Effector CD8-positive, alpha-beta T cell (primary cell): ENCODE data around the gene TRIB2.
"Not testable (repeated sequence)": the region's sequence is repeated elsewhere in the genome, so short reads cannot be mapped to it uniquely, and the experiment has no call there.

Experiments
- DNase-seq: peaks from one replicate; lab custom pipeline; 2025; lab: John Stamatoyannopoulos, UW
- total RNA-seq, 4 experiments: gene quantifications; one replicate each; lab custom pipeline; 2026; lab: John Stamatoyannopoulos, UW

TRIB2 gene
- 50.9 to 107 (median 54.9) reads per million in 4 experiments for total RNA-seq

DNA sequence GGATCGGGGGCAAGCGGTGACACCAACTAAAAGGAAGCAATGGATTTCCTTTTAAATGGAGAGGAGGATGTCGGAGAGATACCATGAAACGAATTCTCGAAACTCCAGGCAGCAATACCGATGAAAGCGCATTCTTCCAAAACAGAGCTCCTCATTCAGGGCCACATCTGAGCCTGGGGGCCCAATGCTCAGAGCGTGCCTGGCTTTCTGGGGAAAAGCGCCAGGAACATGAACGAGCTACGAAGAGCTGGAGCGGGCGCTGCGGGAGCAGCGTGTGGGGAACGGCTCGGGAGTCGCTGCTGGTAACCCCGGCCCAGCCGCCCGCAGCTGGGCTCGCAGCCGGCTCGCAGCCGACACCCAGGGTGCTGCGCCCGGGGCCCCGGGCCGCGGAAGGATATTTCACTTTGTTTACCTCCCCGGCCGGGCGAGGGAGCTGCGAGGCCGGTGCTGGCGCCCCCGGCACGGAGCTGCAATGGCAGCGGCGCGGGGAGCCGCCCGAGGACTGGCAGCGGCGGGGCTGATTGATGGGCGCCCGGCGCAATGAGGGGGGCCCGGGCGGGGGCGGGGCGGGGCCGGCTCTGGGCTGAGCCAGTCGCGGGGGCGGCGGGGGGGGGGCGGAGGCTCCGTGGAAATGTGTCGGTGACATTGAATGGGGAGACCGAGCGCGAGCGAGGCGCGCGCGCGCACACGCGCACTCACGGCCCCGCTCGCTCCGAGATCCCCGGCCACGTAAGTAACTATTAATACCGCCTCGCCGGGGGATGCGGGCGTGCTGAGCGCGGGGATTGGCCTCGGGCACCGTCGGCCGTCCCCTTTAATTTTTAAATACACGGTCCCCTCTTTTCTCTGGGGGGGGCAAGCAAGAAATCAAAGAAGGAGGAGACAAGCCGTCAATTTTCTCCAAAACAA lies at the start of gene TRIB2:
Gene TRIB2 (plus strand): TSS at position 655 of the 909 bp plus-strand sequence. CDS start 1,372 bp downstream, outside the sequence.
- DNase-seq: peak; percentile 90

DNA sequence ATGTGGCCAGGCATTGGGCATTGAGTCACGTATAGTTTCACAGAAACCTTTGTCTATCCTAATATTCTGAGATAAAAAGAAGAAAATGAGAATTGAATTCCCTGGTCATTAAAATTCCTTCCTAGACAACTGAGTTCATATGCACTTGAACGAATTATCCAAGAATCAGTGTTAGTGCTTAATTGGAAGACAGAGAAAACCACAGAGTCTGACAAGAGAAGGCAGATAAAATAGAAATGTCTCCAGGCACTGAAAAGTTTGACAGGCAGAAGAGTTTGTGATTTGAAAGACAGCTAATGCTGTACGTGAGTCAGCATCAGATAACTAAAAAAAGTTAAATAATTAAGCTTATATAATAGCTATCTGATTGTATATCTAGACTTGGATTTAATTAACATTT lies 47.7 kb upstream of the TRIB2 start:
- DNase-seq: no peak

DNA sequence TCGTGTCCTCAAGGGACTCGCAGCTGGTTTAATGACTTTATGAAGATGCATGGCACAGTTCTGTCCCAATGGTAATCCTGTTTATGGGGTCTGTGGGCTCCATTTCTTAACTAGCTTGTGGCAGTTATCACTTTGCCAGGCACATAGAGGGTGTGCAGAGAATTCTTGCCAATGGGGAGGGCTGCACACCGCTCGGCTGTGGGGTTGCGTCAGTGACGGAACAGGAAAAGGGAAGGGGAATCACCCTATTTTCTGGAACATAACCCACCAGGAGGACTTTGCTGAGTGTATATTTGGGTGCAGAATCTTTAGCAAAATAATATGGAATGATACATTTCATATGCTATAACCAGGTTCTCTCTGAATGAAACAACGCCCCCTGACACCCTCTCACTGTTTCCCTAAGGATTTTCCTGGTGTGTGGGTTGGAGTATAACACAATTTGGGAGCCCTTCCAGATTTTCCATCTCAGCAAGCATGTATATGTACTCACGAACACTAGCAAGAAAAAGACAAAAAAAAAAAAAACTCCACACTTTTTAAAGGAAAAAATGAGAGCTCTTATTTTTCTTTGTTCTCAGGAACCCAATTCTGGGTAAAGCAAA lies 43.9 kb upstream of the TRIB2 start:
- DNase-seq: no peak

DNA sequence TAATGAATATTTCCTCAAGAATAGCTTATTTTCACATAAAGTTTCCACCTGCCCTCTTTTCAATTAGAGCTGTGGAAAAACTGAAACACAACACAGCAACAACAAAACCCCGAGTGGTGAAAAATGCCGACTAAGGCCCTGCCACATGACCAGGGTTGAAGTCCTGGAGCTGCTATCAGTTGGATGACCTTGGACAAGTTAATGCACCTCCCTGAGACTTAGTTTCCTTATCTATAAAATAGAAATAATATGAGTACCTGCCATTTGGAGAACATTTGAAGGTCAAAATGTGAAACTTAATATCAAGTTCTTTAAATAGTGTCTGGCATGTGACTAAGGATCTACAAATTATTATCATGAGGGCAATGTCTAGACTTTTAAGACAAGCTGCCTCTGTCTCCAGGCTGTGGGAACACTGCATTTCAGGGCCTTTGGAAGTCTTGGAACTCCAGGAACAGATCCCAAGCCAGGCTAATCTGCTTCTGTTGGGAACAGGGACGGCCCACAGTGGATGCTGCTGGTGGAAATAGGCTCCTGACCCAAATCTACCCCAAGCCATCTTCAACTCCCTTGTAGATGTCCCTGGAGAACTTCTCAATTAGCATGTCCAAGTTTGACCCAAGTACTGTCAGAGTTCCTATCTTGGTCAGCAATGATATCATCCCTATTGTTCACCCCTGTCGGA lies 42.0 kb upstream of the TRIB2 start:
- DNase-seq: no peak

DNA sequence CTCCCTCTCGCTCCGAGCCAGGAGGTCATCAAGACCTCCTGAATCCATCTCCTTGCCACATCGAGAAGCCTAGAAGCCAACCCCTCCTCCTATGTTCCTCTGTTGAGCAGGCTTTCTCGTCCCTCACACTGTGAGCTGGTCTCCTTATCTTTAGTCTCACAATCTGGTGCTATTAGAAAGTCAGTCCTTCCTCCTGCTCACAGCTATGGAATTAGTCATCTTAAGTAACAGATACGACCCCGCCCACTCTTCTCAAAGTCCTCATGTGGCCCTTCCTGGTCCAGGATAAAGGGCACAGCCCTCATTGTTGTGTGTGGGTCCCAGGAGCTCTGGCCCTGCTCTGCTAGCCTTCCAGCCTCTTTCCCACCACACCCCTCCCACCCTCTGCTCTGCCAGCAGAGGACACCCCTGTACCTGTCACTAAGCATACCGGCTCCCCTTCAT lies 41.4 kb upstream of the TRIB2 start:
- DNase-seq: no peak

DNA sequence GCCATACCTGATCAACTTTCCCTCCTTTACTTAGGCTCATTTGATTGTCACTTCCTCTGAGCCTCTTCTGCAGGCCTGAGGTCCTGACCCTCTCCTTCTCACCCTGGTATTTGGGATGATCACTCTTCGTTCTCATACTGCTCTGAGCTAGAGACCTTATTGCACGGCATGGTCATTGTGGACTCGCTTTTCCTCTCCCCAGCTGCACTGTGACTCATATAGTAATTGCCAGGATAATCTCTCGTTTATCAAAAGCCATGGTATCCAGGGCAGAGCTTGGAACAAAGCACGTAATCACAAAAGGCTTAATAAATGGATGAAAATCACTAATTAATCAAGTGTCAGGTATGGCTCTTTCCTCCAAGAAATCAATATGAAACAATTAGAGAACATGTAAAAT lies 40.9 kb upstream of the TRIB2 start:
- no peak for DNase-seq

DNA sequence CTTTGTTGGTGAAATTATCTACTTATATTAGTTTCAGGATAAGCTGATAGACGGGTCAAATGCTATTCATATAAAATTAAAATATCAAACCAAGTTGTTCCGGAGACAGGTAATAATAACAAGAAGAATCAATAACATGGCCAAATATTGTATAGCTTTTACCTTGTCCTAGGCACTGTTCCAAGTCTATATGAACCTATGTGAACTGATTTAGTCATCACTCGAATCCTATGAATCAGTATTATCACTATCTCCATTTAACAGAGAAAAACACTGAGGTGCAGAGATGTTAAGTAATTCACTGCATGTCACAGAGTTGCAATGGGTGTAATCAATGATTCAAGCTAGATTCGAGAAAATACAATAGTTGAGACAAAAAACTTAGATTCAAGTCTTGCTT lies 40.0 kb upstream of the TRIB2 start:
- DNase-seq: no peak

DNA sequence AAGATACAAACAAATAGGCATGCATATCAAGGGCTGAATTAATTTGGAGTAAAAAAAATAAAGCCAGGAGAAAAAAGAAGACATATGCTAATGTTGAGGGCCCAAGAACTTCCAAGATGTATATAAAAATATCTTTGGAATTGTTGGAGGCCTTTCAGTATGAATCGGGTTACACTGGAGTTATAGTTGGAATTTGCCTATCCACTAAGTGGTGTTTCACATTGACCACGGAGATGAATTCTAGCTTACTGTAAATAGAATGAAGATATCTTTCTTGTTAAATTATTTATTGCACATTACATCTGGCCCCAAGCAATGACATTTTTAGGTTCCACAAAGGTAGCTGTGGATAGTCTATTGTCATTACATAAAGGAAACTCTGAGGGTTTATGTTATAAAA lies 38.5 kb upstream of the TRIB2 start:
- DNase-seq: no peak

DNA sequence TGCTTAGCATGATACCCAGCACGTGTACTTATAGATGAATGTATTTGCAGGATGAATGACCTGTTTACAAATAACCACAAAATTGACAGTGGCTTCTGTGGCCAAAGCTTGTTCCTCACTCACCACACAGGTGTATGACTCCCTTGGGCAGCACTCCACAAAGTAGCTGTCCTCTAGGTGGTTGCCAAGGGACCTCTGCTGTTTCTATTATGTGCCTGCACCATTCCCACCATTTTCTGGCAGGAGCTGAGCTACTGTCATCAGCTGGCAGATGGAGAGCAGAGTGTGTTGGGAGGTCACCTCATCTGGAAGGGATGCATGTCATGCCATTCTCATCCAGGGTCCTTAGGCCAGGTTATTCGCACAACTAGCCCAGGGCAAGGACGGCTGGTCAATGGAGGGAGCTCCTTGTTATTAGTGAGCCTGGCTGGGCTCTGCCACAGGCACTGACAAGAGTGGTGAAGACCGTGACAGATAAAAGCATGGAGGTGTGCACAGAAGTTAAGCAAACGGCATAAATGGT lies 37.1 kb upstream of the TRIB2 start:
- no peak for DNase-seq

DNA sequence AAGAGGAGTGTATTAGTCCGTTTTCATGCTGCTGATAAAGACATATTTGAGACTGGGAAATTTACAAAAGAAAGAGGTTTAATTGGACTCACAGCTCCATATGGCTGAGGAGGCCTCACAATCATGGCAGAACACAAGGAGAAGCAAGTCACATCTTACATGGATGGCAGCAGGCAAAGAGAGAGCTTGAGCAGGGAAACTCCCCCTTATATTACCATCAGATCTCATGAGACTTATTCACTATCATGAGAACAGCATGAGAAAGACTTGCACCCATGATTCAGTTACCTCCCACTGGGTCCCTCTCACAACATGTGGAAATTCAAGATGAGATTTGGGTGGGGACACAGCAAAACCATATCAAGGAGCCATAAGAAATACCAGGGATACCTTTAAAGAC lies 36.6 kb upstream of the TRIB2 start:
- not testable (repeated sequence) for DNase-seq

DNA sequence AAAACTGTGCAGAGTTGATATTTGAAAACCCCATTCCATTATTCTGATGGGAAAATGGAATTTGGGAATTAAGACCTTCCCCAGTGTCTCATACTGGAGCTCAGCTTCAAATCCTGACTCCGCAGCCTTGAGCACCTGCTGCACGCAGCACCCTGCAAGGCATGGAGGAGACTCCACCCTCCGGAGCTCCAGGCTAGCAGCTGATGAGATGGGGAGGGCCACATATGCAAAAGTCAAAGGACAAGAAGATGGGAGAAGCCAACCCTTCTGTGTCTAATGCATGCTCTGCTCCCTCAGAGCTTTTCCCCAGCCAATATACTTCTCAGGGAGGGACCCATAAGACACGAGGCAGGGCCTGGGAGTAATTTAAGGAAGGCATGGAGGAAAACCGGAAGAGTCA lies 34.7 kb upstream of the TRIB2 start:
- DNase-seq: no peak

DNA sequence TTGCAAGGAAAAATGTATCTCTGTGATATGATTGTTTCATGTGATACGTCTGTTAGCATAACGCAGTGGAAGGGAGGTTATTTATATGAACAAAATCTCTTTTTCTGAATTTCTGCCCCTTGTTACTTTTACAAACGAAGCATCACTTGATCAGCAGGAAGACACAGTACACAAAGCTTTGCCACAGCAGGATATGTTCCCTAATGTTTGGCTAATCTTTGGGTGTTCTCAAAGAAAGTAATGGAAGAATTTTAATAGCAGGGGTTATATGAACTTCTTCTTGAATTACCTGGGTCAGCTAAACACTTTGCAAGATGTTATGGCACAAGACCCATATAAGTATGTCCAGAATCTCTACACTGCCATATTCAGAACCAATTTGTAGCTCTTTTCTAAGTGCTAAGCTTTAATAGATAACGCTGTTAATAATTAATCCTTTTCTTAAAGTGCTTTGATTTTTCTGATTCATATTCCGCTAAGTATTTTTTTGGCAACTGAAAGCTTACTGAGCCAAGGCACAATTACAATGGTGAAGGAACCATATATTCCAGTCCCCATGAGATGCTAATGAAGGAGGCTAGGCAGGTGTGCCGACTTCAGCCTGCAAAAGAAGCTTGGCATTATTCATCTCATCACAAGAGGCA lies 33.2 kb upstream of the TRIB2 start:
- DNase-seq: no peak

DNA sequence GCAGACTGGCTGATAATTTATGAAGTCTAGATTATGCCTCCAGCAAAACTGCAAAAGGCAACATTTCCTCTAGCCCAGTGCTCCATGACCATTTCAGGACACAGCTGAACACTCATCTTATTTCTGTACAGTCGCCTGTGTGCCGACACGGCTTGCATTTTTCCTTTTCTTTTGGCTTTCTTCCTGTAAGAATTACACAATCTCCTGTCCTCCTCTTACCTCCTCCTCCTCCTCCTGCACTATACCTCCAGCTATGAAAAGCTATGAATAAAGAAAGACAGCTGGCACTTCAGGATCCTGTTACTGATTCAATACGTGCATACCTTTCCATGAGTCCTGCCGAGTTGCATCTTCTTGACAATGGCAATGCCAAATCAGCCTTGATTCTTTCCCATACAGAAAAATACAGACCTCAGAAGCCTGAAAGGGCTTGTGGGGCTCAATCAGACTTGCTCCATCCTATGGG lies 32.2 kb upstream of the TRIB2 start:
- no peak for DNase-seq

DNA sequence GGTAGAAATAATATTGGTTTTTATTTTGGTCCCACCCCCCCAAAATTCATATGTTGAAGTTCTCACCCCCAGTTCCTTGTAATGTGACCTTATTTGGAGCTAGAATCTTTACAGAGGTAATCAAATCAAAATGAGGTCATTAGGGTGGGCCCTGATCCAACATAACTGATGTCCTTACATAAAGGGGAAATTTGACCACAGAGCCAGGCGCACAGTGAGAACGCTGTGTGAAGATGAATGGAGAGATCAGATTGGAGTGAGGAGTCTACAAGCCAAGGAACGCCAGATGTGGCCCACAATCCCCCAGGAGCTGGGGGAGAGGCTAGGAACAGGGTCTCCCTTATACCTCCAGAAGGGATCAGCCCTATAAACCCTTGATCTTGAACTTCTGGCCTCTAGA lies 31.6 kb upstream of the TRIB2 start:
- no peak for DNase-seq

DNA sequence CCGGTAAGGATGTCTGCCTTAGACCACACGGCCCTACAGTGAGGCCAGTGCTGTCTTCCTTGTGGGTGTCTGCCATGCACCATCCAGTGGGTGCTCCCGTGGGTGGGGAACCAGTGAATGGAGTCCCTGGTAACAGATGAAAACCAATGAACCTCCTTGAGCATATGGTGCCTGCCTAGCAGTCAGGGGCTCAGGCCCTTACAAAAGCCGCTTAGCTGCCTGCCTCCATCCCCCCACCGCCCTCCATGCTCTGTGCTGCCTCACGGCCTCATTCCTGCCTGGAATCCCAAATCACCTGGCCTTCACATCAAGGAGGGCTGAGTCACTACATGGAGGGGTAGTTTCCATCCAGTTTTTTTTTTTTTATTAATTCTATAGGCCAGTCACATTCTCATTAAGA lies 30.8 kb upstream of the TRIB2 start:
- no peak for DNase-seq

DNA sequence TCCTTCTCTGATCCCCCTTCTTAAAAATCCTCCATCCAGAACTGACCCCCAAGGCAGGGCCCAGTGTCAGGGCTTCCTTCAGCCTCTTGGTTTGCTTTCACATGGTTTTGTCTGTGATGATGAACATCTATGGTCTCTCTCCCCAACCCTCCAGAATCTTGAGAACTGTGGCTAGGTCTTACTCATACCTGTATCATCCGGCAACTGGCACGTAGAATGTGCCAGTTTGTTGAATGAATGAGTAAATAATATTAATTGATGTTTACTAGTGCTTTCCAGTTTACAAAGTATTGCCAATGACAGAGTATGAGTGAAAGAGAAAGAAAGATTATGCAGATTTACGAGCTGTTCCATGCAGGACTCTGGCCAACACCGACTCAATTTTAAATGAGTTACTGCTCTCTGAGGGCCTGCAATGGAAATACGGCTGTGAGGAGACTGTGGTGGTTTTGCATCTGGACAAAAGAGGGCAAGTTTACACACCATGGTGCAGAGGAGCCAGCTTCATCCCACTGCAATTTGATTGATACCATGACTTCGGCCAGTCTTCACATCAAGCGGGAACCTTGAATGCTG lies 29.9 kb upstream of the TRIB2 start:
- no peak for DNase-seq

DNA sequence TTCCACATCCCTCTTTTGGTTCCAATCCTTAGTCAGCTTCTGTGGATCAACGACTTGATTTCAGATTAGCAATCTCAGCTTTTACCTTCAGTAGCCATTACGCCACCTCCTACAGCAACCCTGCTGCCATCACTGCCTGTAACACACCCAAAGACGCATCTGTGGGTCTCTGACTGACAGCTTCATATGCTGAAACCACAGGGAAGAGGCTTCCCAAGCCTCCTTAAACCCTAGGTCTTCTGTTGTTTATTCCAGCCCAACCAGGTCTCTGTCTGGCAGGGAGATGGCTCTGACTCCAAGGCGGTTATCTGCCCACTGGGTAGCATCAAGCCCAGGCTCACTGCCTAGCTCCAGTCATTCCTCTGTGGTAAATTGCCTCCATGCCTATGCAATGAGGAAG lies 28.6 kb upstream of the TRIB2 start:
- no peak for DNase-seq

DNA sequence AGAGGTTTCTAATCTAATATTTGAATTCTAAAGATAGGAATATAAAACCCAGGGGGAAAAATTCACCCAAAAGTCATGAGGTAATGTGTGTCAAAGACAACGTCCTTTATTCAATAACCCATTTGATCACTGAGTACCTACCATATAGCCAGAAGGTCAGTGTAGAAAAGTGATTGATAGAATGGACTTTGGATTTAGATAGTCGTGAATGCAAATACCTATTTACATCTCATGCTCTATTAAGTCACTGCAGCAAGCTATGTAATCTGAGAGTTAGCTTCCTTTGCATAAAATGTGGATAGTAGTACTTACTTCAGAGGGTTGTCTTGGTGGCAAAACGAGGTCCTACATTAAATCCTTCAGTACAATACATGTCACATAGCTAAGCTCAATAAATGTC lies 27.8 kb upstream of the TRIB2 start:
- DNase-seq: no peak

DNA sequence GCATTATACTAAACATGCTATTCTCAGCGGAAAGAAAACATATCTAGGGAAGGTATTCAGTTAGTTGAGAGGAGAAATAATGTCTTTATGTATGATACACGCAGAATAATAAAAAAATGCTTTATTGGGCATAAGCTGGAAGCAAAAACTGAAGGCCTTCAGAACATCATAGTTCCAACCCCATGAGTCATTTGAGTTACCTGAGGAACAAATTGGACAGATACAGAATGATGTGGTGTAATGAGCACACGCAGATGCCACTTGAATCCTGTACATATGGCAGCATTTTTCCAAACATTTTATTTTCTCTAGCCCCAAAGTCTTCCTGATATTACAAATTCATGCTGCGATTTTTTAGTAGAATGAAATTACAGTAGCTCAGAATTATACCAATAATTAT lies 23.2 kb upstream of the TRIB2 start:
- no peak for DNase-seq

DNA sequence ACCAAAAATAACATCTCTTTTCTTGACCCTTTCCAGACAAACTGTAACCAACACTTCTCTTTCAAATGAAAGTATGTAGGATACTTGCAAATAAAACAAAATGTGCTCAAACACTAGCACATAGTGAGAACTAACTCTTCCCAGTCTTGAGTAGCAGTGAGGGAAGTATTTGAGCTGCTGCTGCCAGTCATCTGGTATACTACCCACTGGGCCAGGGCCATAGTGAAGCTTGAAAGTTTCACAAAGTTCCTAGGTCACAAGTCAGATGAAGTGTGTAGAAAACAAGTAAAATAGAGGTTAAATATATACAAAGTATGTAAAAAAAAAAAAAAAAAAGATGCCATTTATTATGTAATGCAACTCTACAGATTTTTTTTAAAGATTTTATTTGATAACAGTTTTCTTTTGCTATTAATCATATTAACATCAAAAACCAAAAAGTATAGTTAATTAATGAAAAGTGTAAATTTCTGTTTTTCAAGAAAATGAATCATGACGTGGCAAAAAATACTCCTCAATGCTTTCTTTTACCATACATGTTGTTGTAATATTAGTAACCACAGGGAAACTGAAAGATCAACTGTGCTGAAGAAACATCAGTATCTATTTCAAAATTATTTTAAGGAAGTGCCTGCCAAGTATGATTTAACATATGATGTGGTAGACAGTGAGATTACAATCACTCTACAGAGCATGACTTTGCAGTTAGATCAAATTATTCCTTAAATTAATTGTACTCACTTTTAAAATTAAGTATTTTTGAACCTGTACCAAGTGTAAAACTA lies 21.6 kb upstream of the TRIB2 start:
- no peak for DNase-seq

DNA sequence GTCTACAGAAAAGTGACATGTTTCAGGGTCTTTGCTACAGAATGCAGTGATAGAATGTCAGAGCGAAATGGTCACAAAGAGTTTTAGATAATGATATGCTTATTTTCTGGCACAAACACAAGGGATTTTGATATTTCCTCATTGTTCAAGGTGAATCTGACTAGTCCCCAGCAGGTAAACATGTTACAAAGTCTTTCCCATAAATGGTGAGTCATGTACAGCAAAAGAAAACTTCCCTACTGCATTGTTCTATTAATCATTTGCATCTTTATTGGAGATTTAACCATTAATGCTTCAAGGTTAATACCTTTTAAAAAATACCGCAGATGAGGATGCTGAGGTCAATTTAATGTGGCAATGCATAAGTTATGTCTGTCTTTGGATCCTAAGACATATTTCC lies 19.1 kb upstream of the TRIB2 start:
- DNase-seq: no peak
